GM15510 (cell line): ENCODE results near the gene TRDMT1.

ENCODE experiments used
- POLR2A ChIP-seq: IDR thresholded peaks from 3 replicates; pipeline ENCODE4 v1.6.1; 2011; ENCODE audit warnings: borderline replicate concordance; ENCODE audit not compliant: insufficient read length; ENCODE audit errors: extremely low read depth

Gene TRDMT1

DNA sequence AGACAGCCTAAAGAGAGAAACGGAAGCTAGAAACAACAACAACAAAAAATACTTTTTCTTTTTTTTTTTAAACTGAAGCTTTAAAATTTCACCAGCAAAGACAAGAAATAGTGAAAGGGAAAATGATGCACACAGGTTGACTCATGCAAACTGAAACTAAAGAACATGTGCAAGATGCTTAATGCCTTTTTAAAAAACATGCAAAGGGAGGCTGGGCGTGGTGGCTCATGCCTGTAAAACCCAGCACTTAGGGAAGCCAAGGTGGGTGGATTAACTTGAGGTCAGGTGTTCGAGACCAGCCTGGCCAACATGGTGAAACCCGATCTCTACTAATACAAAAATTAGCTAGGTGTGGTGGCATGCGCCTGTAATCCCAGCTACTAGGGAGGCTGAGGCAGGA, 56.7 kb downstream of the TRDMT1 start:
- TF ChIP-seq POLR2A: no peak

GRCh38 chr10:17144032-17144431, 57.4 kb downstream of the TRDMT1 start:
- TF ChIP-seq POLR2A: no peak

DNA sequence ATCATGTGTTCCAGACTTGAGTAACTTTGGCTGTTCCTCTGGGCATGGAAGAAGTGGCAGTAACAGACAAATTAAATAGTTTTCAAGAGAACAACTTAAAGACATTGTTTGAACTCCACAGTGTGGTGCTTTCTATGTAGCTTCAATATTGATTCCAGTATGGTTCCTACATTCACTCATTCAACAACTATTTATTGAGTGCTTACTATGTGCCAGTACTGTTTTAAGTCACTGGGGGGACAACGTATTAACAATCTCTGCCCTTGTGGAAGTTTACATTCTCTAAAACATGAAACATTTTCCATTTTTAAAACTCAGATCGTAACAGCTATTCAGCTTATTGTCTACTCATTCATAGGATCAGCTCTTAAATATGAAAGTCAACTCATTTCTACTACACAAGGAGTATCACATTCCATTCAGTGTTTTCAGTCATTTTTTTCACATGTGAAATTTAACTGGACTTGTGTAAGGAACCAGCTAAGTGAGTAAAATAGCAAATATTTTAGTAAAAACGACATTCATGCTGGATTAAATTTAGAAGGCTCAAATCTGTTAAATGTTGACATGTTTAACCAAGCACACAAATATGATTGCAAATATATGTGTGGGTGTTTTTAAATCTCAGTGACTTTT, 58.3 kb downstream of the TRDMT1 start:
- no peak for TF ChIP-seq POLR2A

DNA sequence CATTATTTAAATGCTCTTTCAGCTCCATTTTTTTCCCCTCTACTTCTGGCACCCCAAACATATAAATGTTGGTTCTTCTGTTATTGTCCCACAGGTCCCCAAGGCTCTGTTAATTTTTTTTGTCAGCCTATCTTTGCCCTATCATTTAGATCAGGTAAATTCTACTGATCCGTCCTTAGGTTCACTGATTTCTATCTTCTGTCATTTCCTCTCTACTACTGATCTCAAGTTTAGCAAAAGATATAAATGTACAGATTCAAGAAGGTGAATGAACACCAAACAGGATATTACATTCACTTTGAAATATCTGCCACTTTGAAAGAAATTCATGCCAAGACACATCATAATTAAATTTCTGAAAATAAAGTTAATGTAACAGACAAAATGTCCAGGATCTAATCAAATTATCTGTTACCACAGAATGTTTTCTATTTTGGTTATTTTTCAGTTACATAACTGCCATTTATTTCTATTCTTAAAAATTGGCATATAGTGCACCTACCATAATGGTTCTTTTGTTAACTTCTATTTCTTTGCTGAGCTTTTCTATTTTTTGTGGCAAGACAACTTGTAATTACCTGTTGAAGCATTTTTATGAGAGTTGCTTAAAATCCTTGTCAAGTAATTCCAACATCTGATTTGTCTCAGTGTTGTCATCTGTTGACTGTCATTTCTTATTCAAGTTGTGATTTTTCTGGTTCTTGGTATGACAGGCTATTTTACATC, 59.8 kb downstream of the TRDMT1 start:
- TF ChIP-seq POLR2A: no peak

DNA sequence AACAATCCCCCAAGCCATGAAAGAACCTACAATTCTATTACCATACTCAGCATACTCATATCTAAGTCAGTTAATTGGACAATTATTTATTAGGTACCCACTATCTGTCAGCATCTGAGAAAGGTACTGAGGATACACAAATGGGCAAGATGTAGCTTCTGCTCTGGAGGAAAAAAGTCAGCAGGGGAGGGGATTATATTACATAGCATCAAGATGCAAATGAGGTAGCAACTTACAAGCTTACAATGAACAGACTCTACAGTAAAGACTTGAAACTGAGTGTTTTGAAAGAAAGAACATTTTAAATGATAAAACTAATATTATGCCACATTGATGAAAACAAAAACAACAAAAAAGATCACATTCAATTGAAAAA, 61.1 kb downstream of the TRDMT1 start:
- no peak for TF ChIP-seq POLR2A

DNA sequence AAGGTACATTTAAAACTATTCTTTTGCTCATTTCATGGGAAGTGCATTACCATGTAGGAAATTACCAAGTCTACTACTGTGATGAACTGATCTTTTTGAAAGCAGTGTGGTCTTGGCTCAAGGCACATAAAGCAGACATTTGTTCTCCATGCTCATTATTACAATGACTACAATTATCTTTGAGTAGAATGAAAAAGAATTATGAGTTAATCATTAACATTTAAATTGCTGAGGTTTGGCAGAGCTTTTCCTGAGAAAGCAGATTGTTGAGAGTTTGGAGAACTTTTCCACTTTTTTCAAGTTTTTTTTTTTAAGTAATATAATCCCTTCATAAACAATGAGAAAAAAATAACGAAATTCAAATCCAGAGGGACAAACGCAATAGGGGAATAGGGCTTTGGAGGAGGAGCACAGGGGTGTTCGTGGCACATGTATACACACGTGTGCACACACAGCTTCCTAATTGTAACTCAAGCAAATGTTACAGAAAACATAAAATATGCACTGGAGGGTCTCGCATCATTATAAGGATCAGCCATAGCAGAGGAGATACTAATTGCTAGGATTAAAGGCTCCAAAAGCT, 62.9 kb downstream of the TRDMT1 start:
- TF ChIP-seq POLR2A: no peak

- TF ChIP-seq POLR2A: no peak
Observed at GRCh38 chr10:17134737-17135260, 66.7 kb downstream of the TRDMT1 start.

GRCh38 chr10:17134282-17134681, 67.2 kb downstream of the TRDMT1 start:
- TF ChIP-seq POLR2A: no peak

GRCh38 chr10:17129741-17130140, 71.7 kb downstream of the TRDMT1 start, which contains the start of gene CUBN:
Gene CUBN (minus strand): TSS chr10:17129811. CDS start chr10:17129765, 46 bp downstream.
- TF ChIP-seq POLR2A: no peak

DNA sequence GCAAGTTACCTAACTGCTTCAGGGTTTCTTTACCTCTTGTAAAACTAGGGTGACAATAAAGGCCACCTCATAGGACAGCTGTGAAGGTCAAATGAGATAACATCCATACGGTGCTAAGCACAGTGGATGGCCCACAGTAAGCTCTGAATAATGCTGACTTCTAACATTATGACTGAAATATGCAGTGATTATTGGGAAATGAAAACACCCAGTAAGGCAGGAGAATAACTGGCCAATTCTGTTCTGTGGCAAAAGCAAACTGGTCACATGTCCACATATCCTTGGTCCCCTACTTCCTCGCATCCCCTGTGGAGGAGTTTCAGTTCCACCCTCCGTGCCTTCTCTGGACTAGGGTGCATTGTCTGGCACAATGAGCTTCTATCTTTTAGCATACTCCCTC, 73.2 kb downstream of the TRDMT1 start:
- TF ChIP-seq POLR2A: no peak

DNA sequence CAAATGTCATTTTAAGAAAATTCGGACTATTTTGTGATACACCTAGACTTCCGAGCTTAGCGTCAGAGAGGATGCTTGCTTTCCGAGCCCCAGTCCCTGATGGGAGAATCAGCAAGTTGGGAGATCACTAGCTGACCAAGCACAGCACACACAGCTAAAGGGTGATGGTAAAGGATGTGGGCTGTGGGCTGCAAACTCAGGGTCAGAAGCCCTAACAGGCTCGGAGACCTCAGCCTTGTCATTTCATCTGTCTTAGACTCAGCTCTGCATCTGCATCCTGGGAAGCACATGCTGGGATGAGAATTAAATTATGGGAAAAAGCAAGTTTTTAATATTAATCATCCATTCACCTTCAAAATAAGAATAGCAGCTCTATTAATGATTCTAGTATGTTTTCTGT, 75.1 kb downstream of the TRDMT1 start:
- no peak for TF ChIP-seq POLR2A

DNA sequence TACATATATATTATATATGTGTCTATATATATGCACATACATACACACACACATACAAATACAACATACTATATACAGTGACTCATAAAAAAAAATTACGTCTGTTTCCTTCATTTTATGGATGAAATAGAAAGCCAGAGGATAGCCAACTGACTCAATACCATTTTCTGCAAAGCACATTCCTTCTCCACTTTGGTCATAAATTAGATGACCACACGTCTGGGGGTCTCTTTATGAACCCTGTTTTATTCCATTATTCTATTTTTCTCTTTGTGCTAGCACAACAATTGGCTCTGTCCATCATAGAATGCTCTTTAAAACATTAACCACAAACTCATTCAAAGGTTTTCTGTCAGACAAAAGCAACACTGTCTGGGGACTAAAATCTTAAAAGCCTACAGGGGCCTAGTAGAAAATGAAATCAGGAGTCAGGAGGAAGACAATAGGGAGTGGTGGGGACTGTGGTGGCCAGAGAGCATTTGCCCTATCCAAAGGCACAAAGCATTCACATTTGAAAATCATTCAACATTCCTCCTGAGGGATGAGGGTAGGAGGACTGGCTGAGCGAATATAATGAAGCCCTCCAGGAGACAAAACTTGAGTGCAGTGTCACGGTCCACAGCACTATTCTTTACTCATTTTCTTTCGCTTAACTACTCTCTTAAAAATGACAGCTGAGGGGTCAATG, 76.1 kb downstream of the TRDMT1 start:
- TF ChIP-seq POLR2A: no peak

DNA sequence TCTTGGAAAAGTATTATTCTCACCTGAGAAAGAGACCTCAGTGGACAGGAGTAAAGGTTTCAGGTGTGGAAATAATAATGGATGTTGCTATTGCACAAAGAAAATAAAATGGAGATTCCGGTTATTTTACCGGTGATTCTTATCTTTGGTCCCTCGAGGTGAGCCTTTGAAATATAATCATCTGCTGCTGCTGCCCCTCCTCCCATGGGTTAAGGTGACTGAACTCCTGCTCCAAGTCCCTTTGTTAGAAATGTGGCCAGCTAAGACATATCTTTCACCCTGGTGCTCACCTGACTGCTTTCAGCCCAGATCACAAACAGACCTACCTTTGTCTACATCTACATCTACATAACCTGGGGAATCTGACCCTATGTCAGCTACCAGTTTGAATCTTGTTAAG, 77.5 kb downstream of the TRDMT1 start:
- TF ChIP-seq POLR2A: no peak

DNA sequence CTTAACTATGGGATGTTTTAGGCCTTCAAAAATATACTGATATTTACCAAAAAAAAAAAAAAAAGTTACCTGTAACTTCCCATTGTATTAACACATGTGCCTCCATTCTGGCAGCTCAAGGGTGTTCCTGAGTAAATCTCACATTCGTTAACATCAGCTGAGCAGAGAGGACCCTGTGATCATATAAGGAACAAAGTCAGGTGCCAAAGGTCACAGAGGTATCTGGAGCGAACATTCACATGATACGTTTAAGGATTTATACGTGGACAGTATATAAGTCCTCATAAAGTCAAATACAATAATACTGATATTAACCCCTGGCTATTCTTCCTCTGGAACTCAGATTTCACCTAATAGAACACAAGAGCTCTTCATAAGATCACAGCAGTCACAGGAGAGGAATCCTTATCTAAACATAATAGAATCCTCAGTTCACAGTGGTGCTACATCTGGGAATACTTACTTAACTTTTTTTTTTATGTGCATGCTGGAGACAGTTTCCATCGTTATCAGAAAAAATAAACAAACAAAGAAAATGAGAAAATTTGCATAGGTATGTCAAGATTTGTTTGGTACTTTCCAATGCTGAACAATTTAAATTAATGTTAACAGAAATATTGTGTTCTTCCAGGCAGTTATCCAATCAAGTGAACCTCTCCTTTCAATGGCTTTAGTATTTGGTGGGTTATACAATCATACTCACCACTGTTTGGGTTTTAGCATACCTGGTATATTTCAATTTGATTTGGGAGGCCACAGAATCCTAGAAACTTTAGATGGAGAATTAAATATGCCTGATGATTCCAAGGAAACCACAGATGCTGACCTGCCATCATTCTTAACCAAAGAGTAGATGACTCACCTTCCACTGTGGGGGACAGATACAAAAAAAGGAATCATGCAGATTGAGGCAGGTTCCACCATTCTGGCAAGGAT, 78.5 kb downstream of the TRDMT1 start:
- TF ChIP-seq POLR2A: no peak
